ENCODE data around the gene JPH2. TPM values are rescaled to one million over a fixed set of nuclear protein-coding genes. Genes with fewer than 3 reads are reported as not detected.
A peak's percentile ranks its signal among the peaks of the same experiment; 100 is the strongest.

Gene JPH2
- total RNA-seq, 1 donor from 2014 or later, result 2.9 TPM

DNA sequence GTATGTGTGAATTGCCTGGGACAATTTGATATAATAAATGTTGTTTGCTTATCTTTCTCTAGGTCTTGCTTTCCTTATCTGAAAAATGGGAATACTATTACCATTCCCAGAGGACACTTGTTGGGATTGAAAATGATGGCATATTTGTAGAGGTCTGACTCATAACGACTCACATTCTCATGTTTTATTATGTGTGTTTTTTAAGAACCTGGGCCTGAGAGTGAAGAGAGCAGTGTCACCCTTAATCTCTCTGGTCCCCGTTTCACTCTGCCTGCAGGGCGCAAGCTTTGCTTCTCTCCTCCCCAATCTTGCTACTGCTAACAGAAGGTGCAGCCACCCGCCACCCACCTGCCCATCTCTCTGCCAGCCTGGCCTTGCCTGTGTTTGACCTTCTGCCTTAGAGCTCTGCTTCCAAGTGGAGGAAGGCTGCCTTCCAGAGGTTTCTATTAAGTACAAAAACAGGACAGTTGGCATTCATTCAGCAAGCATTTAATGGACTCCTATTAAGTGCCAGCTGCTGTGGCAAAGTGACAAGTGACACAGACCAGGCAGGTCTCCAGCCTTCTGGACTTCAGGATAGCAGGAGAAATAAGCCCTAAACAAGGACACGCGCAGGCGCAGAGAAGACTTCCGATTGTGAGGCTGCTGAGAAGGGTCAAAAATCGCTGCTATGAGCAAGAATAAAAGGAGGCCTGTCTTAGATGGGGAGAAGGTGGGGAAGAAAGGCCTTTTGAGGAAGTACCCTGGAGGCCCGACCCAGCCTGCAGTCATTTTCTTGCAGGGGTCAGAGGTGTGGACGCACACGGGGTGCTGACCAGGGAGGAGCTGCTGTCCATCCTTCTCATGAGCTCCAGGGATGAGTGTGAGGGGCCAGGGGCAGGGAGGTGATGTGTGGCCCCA is 112.5 kb downstream of the JPH2 start:
- TF ChIP-seq CTCF (conservative IDR thresholded peaks at IDR 0.05; ENCODE audit: low read depth, low read length), result no peak
- DNase-seq (ENCODE audit: low read depth), result peak; percentile 15
- H3K4me3 ChIP-seq (ENCODE audit: low read depth, low read length), result no peak overlapping the region

DNA sequence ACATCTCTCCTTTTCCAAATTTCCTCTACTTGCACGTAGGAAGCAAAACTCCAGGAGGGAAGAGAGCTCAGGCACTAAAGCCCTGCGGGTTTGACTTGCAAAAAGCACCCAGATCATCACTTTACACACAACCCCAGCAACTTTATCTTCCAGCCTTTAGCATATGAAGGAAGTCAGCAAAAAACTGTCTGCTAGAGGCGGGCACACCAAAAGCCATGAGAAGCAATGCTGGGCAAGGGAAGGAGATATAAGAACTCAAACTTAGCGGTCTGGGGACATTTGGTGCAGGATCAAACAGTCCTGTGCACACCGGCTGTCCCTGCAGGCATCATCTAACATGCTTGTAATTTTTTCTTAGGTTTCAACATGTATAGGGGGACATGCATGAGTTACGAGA is 113.3 kb downstream of the JPH2 start:
- DNase-seq (ENCODE audit: low read depth), result no peak
- no peak overlapping the region for H3K4me3 ChIP-seq (ENCODE audit: low read depth, low read length)
- TF ChIP-seq CTCF (conservative IDR thresholded peaks at IDR 0.05; ENCODE audit: low read depth, low read length), result no peak

GRCh38 chr20:44073011-44073674 is 113.8 kb downstream of the JPH2 start:
- no peak for DNase-seq (ENCODE audit: low read depth)
- H3K4me3 ChIP-seq (ENCODE audit: low read depth, low read length), result no peak overlapping the region
- TF ChIP-seq CTCF (conservative IDR thresholded peaks at IDR 0.05; ENCODE audit: low read depth, low read length), result no peak

- TF ChIP-seq CTCF (conservative IDR thresholded peaks at IDR 0.05; ENCODE audit: low read depth, low read length), result no peak
- no peak overlapping the region for H3K4me3 ChIP-seq (ENCODE audit: low read depth, low read length)
- DNase-seq (ENCODE audit: low read depth), result peak; percentile 9
Observed at GRCh38 chr20:44072384-44072783, 114.6 kb downstream of the JPH2 start.

DNA sequence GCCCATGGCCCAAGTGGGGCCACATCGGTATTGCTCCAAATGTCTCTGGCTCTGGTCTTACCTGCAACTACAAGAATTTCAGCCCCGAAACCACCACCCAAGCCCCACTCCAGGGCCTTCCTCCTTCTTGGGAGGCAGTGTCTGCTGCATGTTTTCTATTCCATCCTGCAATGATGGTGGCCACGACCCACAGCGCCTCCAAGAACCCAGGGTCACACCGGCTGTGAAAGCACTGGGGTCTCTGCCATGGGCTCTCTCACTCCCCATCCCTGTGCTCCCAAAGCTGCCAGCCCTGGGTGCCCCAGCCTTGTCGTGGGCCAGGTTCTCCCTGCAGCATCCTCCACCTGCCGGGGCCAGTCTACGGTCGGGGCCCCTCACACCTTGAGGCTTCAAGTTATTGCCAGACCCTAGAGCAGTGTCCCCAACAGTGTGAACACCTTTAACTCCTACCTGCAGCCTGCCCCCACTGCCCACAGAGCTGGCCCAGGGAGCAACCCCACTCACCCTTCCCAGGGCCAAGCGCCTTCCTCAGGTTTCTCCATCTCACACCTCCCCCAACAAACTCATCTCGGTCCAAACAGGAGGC is 115.4 kb downstream of the JPH2 start:
- H3K4me3 ChIP-seq (ENCODE audit: low read depth, low read length), result no peak overlapping the region
- TF ChIP-seq CTCF (conservative IDR thresholded peaks at IDR 0.05; ENCODE audit: low read depth, low read length), result no peak
- no peak for DNase-seq (ENCODE audit: low read depth)

DNA sequence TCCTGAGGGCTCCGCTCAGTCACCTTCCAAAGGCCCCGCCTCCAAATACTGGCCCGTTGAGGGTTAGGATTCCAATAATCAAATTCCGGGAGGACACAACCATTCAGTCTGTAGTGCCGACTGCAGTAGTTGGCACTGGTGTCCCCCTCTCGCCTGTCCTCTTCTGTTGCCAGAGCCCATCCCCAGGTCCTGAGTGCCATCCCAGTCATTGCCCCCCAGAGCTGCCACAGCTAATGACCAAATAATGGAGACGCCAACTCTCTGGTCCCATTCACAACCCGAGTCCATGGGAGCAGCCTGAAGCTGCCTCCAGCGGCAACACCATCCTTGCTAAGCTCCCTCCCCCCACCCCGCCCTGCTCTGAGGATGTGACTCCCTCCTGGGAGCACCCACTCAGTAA is 115.9 kb downstream of the JPH2 start:
- no peak overlapping the region for H3K4me3 ChIP-seq (ENCODE audit: low read depth, low read length)
- no peak for DNase-seq (ENCODE audit: low read depth)
- no peak for TF ChIP-seq CTCF (conservative IDR thresholded peaks at IDR 0.05; ENCODE audit: low read depth, low read length)
